HCT116 (cell line): Measurements from ENCODE around the gene MED12. TPM values are rescaled to one million over a fixed set of nuclear protein-coding genes. Genes with fewer than 3 reads are reported as not detected.

ENCODE experiments used
- ATAC-seq: fragments of 200-7000 bp; cut with Tn5 transposase; 2 replicates; pipeline ENCODE4 v1.9.1; 2020; ENCODE audit warnings: mild to moderate bottlenecking, moderate library complexity
- BruUV-seq: library from RNA; stranded (reverse); fragments of 400-500 nt; replicated peaks from 2 replicates; lab custom pipeline; 2021; lab: Mats Ljungman, UMichigan
- CTCF ChIA-PET: fragments of 300-600 bp; sonication (Branson Sonifier 250); formaldehyde crosslinking; loops from one replicate; lab custom pipeline; 2021; ENCODE audit warnings: antibody characterized with exemption; lab: Charles Lee
- POLR2A ChIA-PET: fragments of 300-600, 350-600 bp; sonication (Branson Sonifier 250); formaldehyde crosslinking; loops from one replicate; lab custom pipeline; 2021; ENCODE audit warnings: antibody characterized with exemption; lab: Charles Lee
- RAD21 ChIA-PET, 2 experiments: fragments of 300-600 bp; sonication (Branson Sonifier 250); formaldehyde crosslinking; loops; one replicate each; lab custom pipeline; 2023; ENCODE audit warnings: low total read pairs in 2 of 2; ENCODE audit not compliant: uncharacterized antibody in 2 of 2, unreplicated experiment in 2 of 2, low non-redundant PET in 1 of 2; lab: Charles Lee
- DNase-seq: peaks from one replicate; pipeline ENCODE4 v3.0.0-alpha.2; 2010; ENCODE audit warnings: low read depth, low spot score
- H2AFZ ChIP-seq: fragments of 200-600 bp; shearing (Covaris generic), sonication (generic); 2 replicates; pipeline ENCODE4 v1.6.1; 2017; ENCODE audit warnings: low read depth, mixed run types, mixed read lengths, antibody characterized with exemption, low read length; ENCODE audit not compliant: poor library complexity, severe bottlenecking
- H3K27ac ChIP-seq: 2 replicates; pipeline ENCODE4 v1.5.1; 2012; ENCODE audit warnings: low read depth, low read length
- H3K27me3 ChIP-seq: fragments of 200-600 bp; sonication (generic); 2 replicates; pipeline ENCODE4 v1.6.1; 2016; ENCODE audit warnings: mixed run types, low read length, mixed read lengths; ENCODE audit not compliant: insufficient read depth
- H3K36me3 ChIP-seq, 2 experiments: fragments of 200-500 bp in 1 of 2; fragments of 200-600 bp in 1 of 2; sonication (Bioruptor generic) in 1 of 2; sonication (generic) in 1 of 2; 2 replicates each; pipeline versions ENCODE4 v1.5.1 to v1.6.1; 2014 to 2016; ENCODE audit warnings: low read length in 2 of 2, inconsistent platforms in 1 of 2, mixed read lengths in 1 of 2, mixed run types in 1 of 2; ENCODE audit not compliant: insufficient read depth in 2 of 2, control insufficient read depth in 1 of 2
- H3K4me1 ChIP-seq, 2 experiments: fragments of 200-600 bp in 1 of 2; sonication (generic) in 1 of 2; 2 replicates each; pipeline versions ENCODE4 v1.5.1 to v1.6.1; 2012 to 2017; ENCODE audit warnings: low read length in 2 of 2, inconsistent platforms in 1 of 2, mild to moderate bottlenecking in 1 of 2, mixed read lengths in 1 of 2, mixed run types in 1 of 2, moderate library complexity in 1 of 2; ENCODE audit not compliant: insufficient read depth in 2 of 2, control insufficient read depth in 1 of 2
- H3K4me2 ChIP-seq: fragments of 200-600 bp; sonication (generic); 2 replicates; pipeline ENCODE4 v1.6.1; 2017; ENCODE audit warnings: mixed run types, low read length, mixed read lengths
- H3K4me3 ChIP-seq, 2 experiments: fragments of 200-600 bp in 1 of 2; sonication (generic) in 1 of 2; replicated peaks in 1 of 2; 2 replicates each; pipeline ENCODE4 v1.5.1; 2011 to 2016; ENCODE audit warnings: low read length in 2 of 2, control low read depth in 1 of 2, low read depth in 1 of 2, mild to moderate bottlenecking in 1 of 2, mixed read lengths in 1 of 2, mixed run types in 1 of 2
- H3K79me2 ChIP-seq: fragments of 200-600 bp; sonication (generic); 2 replicates; pipeline ENCODE4 v1.6.1; 2017; ENCODE audit warnings: mild to moderate bottlenecking, mixed run types, low read length, moderate library complexity, mixed read lengths; ENCODE audit not compliant: insufficient read depth
- H3K9ac ChIP-seq: fragments of 200-600 bp; sonication (generic); 2 replicates; pipeline ENCODE4 v1.6.1; 2016; ENCODE audit warnings: low read length, mixed read lengths
- H3K9me2 ChIP-seq: fragments of 200-600 bp; sonication (generic), shearing (Covaris generic); 2 replicates; pipeline ENCODE4 v1.6.1; 2017; ENCODE audit warnings: mixed run types, mild to moderate bottlenecking, moderate library complexity; ENCODE audit not compliant: insufficient read depth
- H3K9me3 ChIP-seq, 2 experiments: fragments of 200-500 bp in 1 of 2; fragments of 200-600 bp in 1 of 2; sonication (Bioruptor generic) in 1 of 2; sonication (generic) in 1 of 2; 2 replicates each; pipeline ENCODE4 v1.6.1; 2014 to 2017; ENCODE audit warnings: low read length in 2 of 2, mixed read lengths in 2 of 2, inconsistent platforms in 1 of 2, low read depth in 1 of 2, mild to moderate bottlenecking in 1 of 2, mixed run types in 1 of 2, moderate library complexity in 1 of 2; ENCODE audit not compliant: control insufficient read depth in 1 of 2, insufficient read depth in 1 of 2
- H4K20me1 ChIP-seq: fragments of 200-600 bp; sonication (generic), shearing (Covaris generic); 2 replicates; pipeline ENCODE4 v1.6.1; 2017; ENCODE audit warnings: mixed run types, mild to moderate bottlenecking, moderate library complexity; ENCODE audit not compliant: insufficient read depth
- CBX3 ChIP-seq: IDR thresholded peaks from 2 replicates; pipeline ENCODE4 v1.6.1; 2012; ENCODE audit warnings: low read depth
- CEBPB ChIP-seq: IDR thresholded peaks from 2 replicates; pipeline ENCODE4 v1.6.1; 2012; ENCODE audit warnings: low read depth
- EGR1 ChIP-seq: IDR thresholded peaks from 2 replicates; pipeline ENCODE4 v1.6.1; 2012; ENCODE audit warnings: low read depth
- ELF1 ChIP-seq: IDR thresholded peaks from 2 replicates; pipeline ENCODE4 v1.6.1; 2012; ENCODE audit warnings: low read depth, borderline replicate concordance
- EZH2 ChIP-seq: fragments of 200-600 bp; sonication (generic); IDR thresholded peaks from 2 replicates; pipeline ENCODE4 v1.6.1; 2017; ENCODE audit warnings: antibody characterized with exemption, mixed run types
- EZH2phosphoT487 ChIP-seq: fragments of 200-600 bp; IDR thresholded peaks from 2 replicates; pipeline ENCODE4 v1.6.1; 2018; ENCODE audit warnings: antibody characterized with exemption, borderline replicate concordance
- FOSL1 ChIP-seq: IDR thresholded peaks from 2 replicates; pipeline ENCODE4 v1.6.1; 2012; ENCODE audit warnings: low read depth
- JUND ChIP-seq: IDR thresholded peaks from 2 replicates; pipeline ENCODE4 v1.6.1; 2012
- POLR2A ChIP-seq: IDR thresholded peaks from 2 replicates; pipeline ENCODE4 v1.7.0; 2011; ENCODE audit warnings: borderline replicate concordance; ENCODE audit not compliant: insufficient read depth, insufficient read length; ENCODE audit errors: extremely low read depth
- SIN3A ChIP-seq: IDR thresholded peaks from 2 replicates; pipeline ENCODE4 v1.6.1; 2012; ENCODE audit warnings: low read depth
- SRF ChIP-seq: IDR thresholded peaks from 2 replicates; pipeline ENCODE4 v1.6.1; 2012; ENCODE audit warnings: low read depth
- ZNF274 ChIP-seq: fragments of 200-500 bp; sonication (Bioruptor generic); IDR thresholded peaks from 2 replicates; pipeline ENCODE4 v1.6.1; 2014; ENCODE audit warnings: mild to moderate bottlenecking, low read depth, low read length, inconsistent platforms
- intact Hi-C: fragments of 100-400 bp; cut with micrococcal nuclease; formaldehyde crosslinking; loops from 2 replicates; pipeline ENCODE4 v1.10.0; 2022
- total RNA-seq: library from RNA; stranded (reverse); gene quantifications from one replicate; pipeline ENCODE4 v1.2.1, GENCODE V29; 2021; ENCODE audit not compliant: unreplicated experiment
- TF ChIP-seq, protein P1 (sequence below): IDR thresholded peaks from 2 replicates; pipeline ENCODE4 v1.6.1; 2011; ENCODE audit warnings: mild to moderate bottlenecking, low read length, moderate library complexity; ENCODE audit not compliant: insufficient replicate concordance; ENCODE audit errors: extremely low read depth
- TF ChIP-seq, protein P2 (sequence below): IDR thresholded peaks from 2 replicates; pipeline ENCODE4 v1.6.1; 2012
- TF ChIP-seq, protein P3 (sequence below): IDR thresholded peaks from 2 replicates; pipeline ENCODE4 v1.6.1; 2012
- TF ChIP-seq, protein P4 (sequence below): IDR thresholded peaks from 2 replicates; pipeline ENCODE4 v1.6.1; 2012; ENCODE audit warnings: low read depth

MED12 gene
- total RNA-seq, 1 experiment from 2014 or later = 32.8 TPM

DNA sequence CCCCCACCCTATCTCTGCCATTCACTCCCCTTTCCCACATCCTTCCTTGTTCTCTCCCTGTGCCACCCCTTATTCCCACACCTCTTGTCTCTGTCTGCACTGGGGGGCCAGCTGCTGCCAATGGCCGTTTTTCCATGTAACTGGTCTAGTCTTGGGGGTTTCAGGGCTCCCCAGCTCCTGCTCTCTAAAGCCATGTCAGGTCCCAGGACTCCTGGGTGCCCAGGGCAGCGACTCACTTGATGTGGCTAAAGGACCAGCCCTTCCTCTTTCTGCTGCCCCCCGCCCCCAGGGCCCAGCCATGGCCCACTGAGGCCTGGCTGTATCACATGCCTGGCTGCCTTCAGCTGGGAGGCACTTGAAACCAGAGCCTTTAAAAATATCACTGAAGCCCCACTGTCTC, 36.2 kb downstream of the MED12 start:
- Histone ChIP-seq H4K20me1 (no peaks in the 10 kb centered on the region), H3K9me3 (no peaks in the 10 kb centered on the region), H3K9me2 (no peaks in the 10 kb centered on the region), H3K4me3 (no peak overlapping the region), H3K4me2 (no peak overlapping the region), H3K27me3 (no peaks in the 10 kb centered on the region), H2AFZ (no peak overlapping the region), H3K4me1 (no peaks in the 10 kb centered on the region), H3K36me3 (no peaks in the 10 kb centered on the region), H3K79me2 (no peaks in the 10 kb centered on the region), H3K9ac (no peak overlapping the region), H3K27ac (no peak overlapping the region)
- ATAC-seq = no peak
- intact Hi-C loops = no loop called here
- POLR2A ChIA-PET = no interaction called here
- RAD21 ChIA-PET = no interaction called here
- CTCF ChIA-PET = no interaction called here
- DNase-seq = no peak
- no TSS peak for BruUV-seq
- TF ChIP-seq, protein P1, sequence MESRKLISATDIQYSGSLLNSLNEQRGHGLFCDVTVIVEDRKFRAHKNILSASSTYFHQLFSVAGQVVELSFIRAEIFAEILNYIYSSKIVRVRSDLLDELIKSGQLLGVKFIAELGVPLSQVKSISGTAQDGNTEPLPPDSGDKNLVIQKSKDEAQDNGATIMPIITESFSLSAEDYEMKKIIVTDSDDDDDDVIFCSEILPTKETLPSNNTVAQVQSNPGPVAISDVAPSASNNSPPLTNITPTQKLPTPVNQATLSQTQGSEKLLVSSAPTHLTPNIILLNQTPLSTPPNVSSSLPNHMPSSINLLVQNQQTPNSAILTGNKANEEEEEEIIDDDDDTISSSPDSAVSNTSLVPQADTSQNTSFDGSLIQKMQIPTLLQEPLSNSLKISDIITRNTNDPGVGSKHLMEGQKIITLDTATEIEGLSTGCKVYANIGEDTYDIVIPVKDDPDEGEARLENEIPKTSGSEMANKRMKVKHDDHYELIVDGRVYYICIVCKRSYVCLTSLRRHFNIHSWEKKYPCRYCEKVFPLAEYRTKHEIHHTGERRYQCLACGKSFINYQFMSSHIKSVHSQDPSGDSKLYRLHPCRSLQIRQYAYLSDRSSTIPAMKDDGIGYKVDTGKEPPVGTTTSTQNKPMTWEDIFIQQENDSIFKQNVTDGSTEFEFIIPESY = no peak
- TF ChIP-seq ZNF274 (no peak), CBX3 (no peak), POLR2A (no peak), JUND (no peak), SIN3A (no peak), EZH2phosphoT487 (no peak), EGR1 (no peak), CEBPB (no peak), EZH2 (no peak), ELF1 (no peak), SRF (no peak), FOSL1 (no peak)
- TF ChIP-seq, protein P2, sequence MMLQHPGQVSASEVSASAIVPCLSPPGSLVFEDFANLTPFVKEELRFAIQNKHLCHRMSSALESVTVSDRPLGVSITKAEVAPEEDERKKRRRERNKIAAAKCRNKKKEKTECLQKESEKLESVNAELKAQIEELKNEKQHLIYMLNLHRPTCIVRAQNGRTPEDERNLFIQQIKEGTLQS = no peak
- TF ChIP-seq, protein P3, sequence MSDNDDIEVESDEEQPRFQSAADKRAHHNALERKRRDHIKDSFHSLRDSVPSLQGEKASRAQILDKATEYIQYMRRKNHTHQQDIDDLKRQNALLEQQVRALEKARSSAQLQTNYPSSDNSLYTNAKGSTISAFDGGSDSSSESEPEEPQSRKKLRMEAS = no peak
- TF ChIP-seq, protein P4, sequence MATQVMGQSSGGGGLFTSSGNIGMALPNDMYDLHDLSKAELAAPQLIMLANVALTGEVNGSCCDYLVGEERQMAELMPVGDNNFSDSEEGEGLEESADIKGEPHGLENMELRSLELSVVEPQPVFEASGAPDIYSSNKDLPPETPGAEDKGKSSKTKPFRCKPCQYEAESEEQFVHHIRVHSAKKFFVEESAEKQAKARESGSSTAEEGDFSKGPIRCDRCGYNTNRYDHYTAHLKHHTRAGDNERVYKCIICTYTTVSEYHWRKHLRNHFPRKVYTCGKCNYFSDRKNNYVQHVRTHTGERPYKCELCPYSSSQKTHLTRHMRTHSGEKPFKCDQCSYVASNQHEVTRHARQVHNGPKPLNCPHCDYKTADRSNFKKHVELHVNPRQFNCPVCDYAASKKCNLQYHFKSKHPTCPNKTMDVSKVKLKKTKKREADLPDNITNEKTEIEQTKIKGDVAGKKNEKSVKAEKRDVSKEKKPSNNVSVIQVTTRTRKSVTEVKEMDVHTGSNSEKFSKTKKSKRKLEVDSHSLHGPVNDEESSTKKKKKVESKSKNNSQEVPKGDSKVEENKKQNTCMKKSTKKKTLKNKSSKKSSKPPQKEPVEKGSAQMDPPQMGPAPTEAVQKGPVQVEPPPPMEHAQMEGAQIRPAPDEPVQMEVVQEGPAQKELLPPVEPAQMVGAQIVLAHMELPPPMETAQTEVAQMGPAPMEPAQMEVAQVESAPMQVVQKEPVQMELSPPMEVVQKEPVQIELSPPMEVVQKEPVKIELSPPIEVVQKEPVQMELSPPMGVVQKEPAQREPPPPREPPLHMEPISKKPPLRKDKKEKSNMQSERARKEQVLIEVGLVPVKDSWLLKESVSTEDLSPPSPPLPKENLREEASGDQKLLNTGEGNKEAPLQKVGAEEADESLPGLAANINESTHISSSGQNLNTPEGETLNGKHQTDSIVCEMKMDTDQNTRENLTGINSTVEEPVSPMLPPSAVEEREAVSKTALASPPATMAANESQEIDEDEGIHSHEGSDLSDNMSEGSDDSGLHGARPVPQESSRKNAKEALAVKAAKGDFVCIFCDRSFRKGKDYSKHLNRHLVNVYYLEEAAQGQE = no peak
